ENCODE measurements around the gene EEF1G.
A peak's percentile ranks its signal among the peaks of the same experiment; 100 is the strongest.
"Not testable (repeated sequence)": the region's sequence is repeated elsewhere in the genome, so short reads cannot be mapped to it uniquely, and the experiment has no call there.

The EEF1G gene

GRCh38 chr11:62603072-62603408, 29.3 kb upstream of the EEF1G start:
- no peak for DNase-seq

GRCh38 chr11:62602141-62603071, 28.7 kb upstream of the EEF1G start:
- peak; percentile 69 for DNase-seq

GRCh38 chr11:62601372-62602140, 27.9 kb upstream of the EEF1G start, which contains the start of gene MTA2:
Gene MTA2 (minus strand): TSS chr11:62601865. CDS start chr11:62601450, 415 bp downstream.
- peak; percentile 97 for DNase-seq

GRCh38 chr11:62601122-62601371, 27.4 kb upstream of the EEF1G start:
- peak; percentile 25 for DNase-seq

GRCh38 chr11:62600367-62601121, 26.9 kb upstream of the EEF1G start:
- DNase-seq: no peak

GRCh38 chr11:62599901-62600300, 26.2 kb upstream of the EEF1G start:
- DNase-seq: no peak

GRCh38 chr11:62599069-62599696, 25.5 kb upstream of the EEF1G start:
- DNase-seq: peak; percentile 99

- DNase-seq: no peak
These were observed 21.4 kb upstream of the EEF1G start for GRCh38 chr11:62595124-62595523.

GRCh38 chr11:62593434-62594044, 19.8 kb upstream of the EEF1G start:
- peak; percentile 71 for DNase-seq

GRCh38 chr11:62592989-62593421, 19.3 kb upstream of the EEF1G start:
- DNase-seq: no peak

- DNase-seq: no peak
These were observed 18.6 kb upstream of the EEF1G start for GRCh38 chr11:62592146-62592815.

GRCh38 chr11:62591448-62592145, 17.9 kb upstream of the EEF1G start, which contains the start of gene TUT1:
Gene TUT1 (minus strand): TSS chr11:62591523. CDS start chr11:62591485, 38 bp downstream.
- DNase-seq: peak; percentile 99

- DNase-seq: no peak
These were observed 15.4 kb upstream of the EEF1G start for GRCh38 chr11:62588966-62589637.

- DNase-seq: not testable (repeated sequence)
These were observed 11.7 kb upstream of the EEF1G start for GRCh38 chr11:62585356-62585755.

- not testable (repeated sequence) for DNase-seq
These were observed 8.0 kb upstream of the EEF1G start for GRCh38 chr11:62581735-62582134.

- DNase-seq: no peak
These were observed 7.4 kb upstream of the EEF1G start for GRCh38 chr11:62580959-62581715.

- DNase-seq: no peak
These were observed 5.6 kb upstream of the EEF1G start for GRCh38 chr11:62579252-62579651.

- no peak for DNase-seq
These were observed 4.8 kb upstream of the EEF1G start for GRCh38 chr11:62578541-62578940.

- peak; percentile 12 for DNase-seq
These were observed 3.5 kb upstream of the EEF1G start for GRCh38 chr11:62577046-62577714.

All from fibroblast of skin of abdomen (primary cell).